IMR-90 (cell line): ENCODE measurements around the gene TRIM2. TPM values are rescaled to one million over a fixed set of nuclear protein-coding genes. Genes with fewer than 3 reads are reported as not detected.

Source experiments
- ATAC-seq: fragments of 200-7000 bp; cut with Tn5 transposase; 2 replicates; pipeline ENCODE4 v1.9.1; 2020; ENCODE audit warnings: low read depth, mild to moderate bottlenecking, moderate library complexity
- BruUV-seq: library from RNA; stranded (reverse); fragments of 400-500 nt; replicated peaks from 2 replicates; lab custom pipeline; 2021; lab: Mats Ljungman, UMichigan
- CTCF ChIA-PET: fragments of 300-600 bp; formaldehyde crosslinking; extraction: SDS; loops from one replicate; lab custom pipeline; 2021; ENCODE audit warnings: antibody characterized with exemption; lab: Yijun Ruan, JAX
- POLR2A ChIA-PET: fragments of 300-600 bp; sonication (Branson Sonifier 250); formaldehyde crosslinking; loops from one replicate; lab custom pipeline; 2022; ENCODE audit warnings: antibody characterized with exemption; ENCODE audit not compliant: unreplicated experiment; lab: Charles Lee
- DNase-seq: peaks from one replicate; pipeline ENCODE4 v3.0.0; 2013
- H2AFZ ChIP-seq: replicated peaks from 2 replicates; pipeline ENCODE3; 2013; ENCODE audit warnings: low read length, mild to moderate bottlenecking; ENCODE audit not compliant: poor library complexity
- H2AK5ac ChIP-seq: 2 replicates; pipeline ENCODE4 v1.6.1; 2013; ENCODE audit warnings: low read depth, low read length, inconsistent platforms
- H2AK9ac ChIP-seq: replicated peaks from 2 replicates; pipeline ENCODE3; 2013; ENCODE audit warnings: mild to moderate bottlenecking, low read depth, low read length, moderate library complexity; ENCODE audit not compliant: poor library complexity
- H2BK120ac ChIP-seq: 2 replicates; pipeline ENCODE4 v1.6.1; 2013; ENCODE audit warnings: low read depth, low read length, inconsistent platforms
- H2BK15ac ChIP-seq: 3 replicates; pipeline ENCODE4 v1.6.1; 2013; ENCODE audit warnings: low read depth, low read length, inconsistent platforms
- H2BK20ac ChIP-seq: 2 replicates; pipeline ENCODE4 v1.6.1; 2013; ENCODE audit warnings: low read depth, mild to moderate bottlenecking, inconsistent platforms, low read length, moderate library complexity
- H2BK5ac ChIP-seq: 2 replicates; pipeline ENCODE4 v1.6.1; 2013; ENCODE audit warnings: mild to moderate bottlenecking, low read depth, low read length, inconsistent platforms; ENCODE audit not compliant: poor library complexity, severe bottlenecking
- H3K14ac ChIP-seq: replicated peaks from 2 replicates; pipeline ENCODE4 v1.6.1; 2013; ENCODE audit warnings: low read depth, low read length, inconsistent platforms
- H3K18ac ChIP-seq: 2 replicates; pipeline ENCODE4 v1.6.1; 2013; ENCODE audit warnings: low read depth, low read length, control low read depth
- H3K23ac ChIP-seq: 2 replicates; pipeline ENCODE4 v1.6.1; 2013; ENCODE audit warnings: low read depth, low read length, inconsistent platforms
- H3K27ac ChIP-seq: 2 replicates; pipeline ENCODE4 v1.5.1; 2013; ENCODE audit warnings: mild to moderate bottlenecking, control low read depth, low read length; ENCODE audit not compliant: insufficient read depth
- H3K27me3 ChIP-seq: 2 replicates; pipeline ENCODE4 v1.6.1; 2013; ENCODE audit warnings: low read length; ENCODE audit not compliant: control insufficient read depth, insufficient read depth
- H3K36me3 ChIP-seq: 2 replicates; pipeline ENCODE4 v1.6.1; 2013; ENCODE audit warnings: low read length, mixed read lengths; ENCODE audit not compliant: control insufficient read depth, insufficient read depth
- H3K4ac ChIP-seq: 2 replicates; pipeline ENCODE4 v1.6.1; 2013; ENCODE audit warnings: low read depth, low read length, inconsistent platforms
- H3K4me1 ChIP-seq: 2 replicates; pipeline ENCODE4 v1.6.1; 2013; ENCODE audit warnings: low read length, mixed read lengths; ENCODE audit not compliant: control insufficient read depth, insufficient read depth
- H3K4me2 ChIP-seq: 2 replicates; pipeline ENCODE4 v1.6.1; 2013; ENCODE audit warnings: low read depth, mild to moderate bottlenecking, control low read depth, low read length, moderate library complexity
- H3K4me3 ChIP-seq: 2 replicates; pipeline ENCODE4 v1.5.1; 2013; ENCODE audit warnings: low read depth, mild to moderate bottlenecking, control low read depth, low read length, moderate library complexity; ENCODE audit not compliant: insufficient read depth
- H3K56ac ChIP-seq: 2 replicates; pipeline ENCODE4 v1.6.1; 2013; ENCODE audit warnings: low read length, inconsistent platforms; ENCODE audit not compliant: insufficient read depth; ENCODE audit errors: extremely low read depth
- H3K79me1 ChIP-seq, 2 experiments: 2 replicates each; pipeline ENCODE4 v1.6.1; 2013; ENCODE audit warnings: low read length in 2 of 2, inconsistent platforms in 1 of 2, low read depth in 1 of 2
- H3K9ac ChIP-seq: 2 replicates; pipeline ENCODE4 v1.6.1; 2013; ENCODE audit warnings: low read depth, low read length, control low read depth
- H3K9me1 ChIP-seq: 2 replicates; pipeline ENCODE4 v1.6.1; 2013; ENCODE audit warnings: low read length, inconsistent platforms; ENCODE audit not compliant: insufficient read depth
- H3K9me3 ChIP-seq: 2 replicates; pipeline ENCODE4 v1.6.1; 2013; ENCODE audit warnings: low read length; ENCODE audit not compliant: control insufficient read depth, insufficient read depth
- H4K20me1 ChIP-seq: 2 replicates; pipeline ENCODE4 v1.6.1; 2013; ENCODE audit warnings: low read length, inconsistent platforms; ENCODE audit not compliant: insufficient read depth
- H4K5ac ChIP-seq: 2 replicates; pipeline ENCODE4 v1.6.1; 2013; ENCODE audit warnings: mild to moderate bottlenecking, low read depth, low read length, control low read depth
- H4K8ac ChIP-seq, 2 experiments: 2 replicates each; pipeline ENCODE4 v1.6.1; 2013; ENCODE audit warnings: low read depth in 2 of 2, low read length in 2 of 2, control low read depth in 1 of 2, inconsistent platforms in 1 of 2
- H4K91ac ChIP-seq: 2 replicates; pipeline ENCODE4 v1.6.1; 2013; ENCODE audit warnings: low read depth, low read length, inconsistent platforms; ENCODE audit not compliant: insufficient read depth
- BHLHE40 ChIP-seq: fragments of 150-350 bp; IDR thresholded peaks from 2 replicates; pipeline ENCODE4 v1.6.1; 2016; ENCODE audit warnings: mild to moderate bottlenecking, low read depth, low read length
- CHD1 ChIP-seq: IDR thresholded peaks from 2 replicates; pipeline ENCODE4 v1.6.1; 2012; ENCODE audit warnings: low read depth, low read length, improper control_type of control experiment
- MAFK ChIP-seq: IDR thresholded peaks from 2 replicates; pipeline ENCODE4 v1.6.1; 2012; ENCODE audit warnings: low read depth, low read length, improper control_type of control experiment
- MAZ ChIP-seq: IDR thresholded peaks from 2 replicates; pipeline ENCODE4 v1.6.1; 2012; ENCODE audit warnings: low read depth, mild to moderate bottlenecking, low read length, improper control_type of control experiment, moderate library complexity, borderline replicate concordance
- NFE2L2 ChIP-seq: fragments of 150-350 bp; IDR thresholded peaks from 2 replicates; pipeline ENCODE4 v1.6.1; 2016; ENCODE audit warnings: low read depth, mild to moderate bottlenecking, low read length
- RAD21 ChIP-seq: IDR thresholded peaks from 2 replicates; pipeline ENCODE4 v1.6.1; 2012; ENCODE audit warnings: low read length, improper control_type of control experiment
- RCOR1 ChIP-seq: IDR thresholded peaks from 2 replicates; pipeline ENCODE4 v1.6.1; 2012; ENCODE audit warnings: mild to moderate bottlenecking, low read length, improper control_type of control experiment; ENCODE audit not compliant: insufficient replicate concordance
- RFX5 ChIP-seq: IDR thresholded peaks from 2 replicates; pipeline ENCODE4 v1.8.0; 2012; ENCODE audit warnings: low read depth, mild to moderate bottlenecking, low read length, moderate library complexity
- SMC3 ChIP-seq: fragments of 150-350 bp; IDR thresholded peaks from 2 replicates; pipeline ENCODE4 v1.6.1; 2016; ENCODE audit warnings: low read depth, mild to moderate bottlenecking, antibody characterized with exemption, low read length, moderate library complexity
- dilution Hi-C: fragments of 300-500 bp; cut with HindIII; formaldehyde crosslinking; loops from one replicate; pipeline ENCODE4 v1.14.3; 2018; ENCODE audit warnings: low sequenced_read_pairs; ENCODE audit not compliant: unreplicated experiment
- in situ Hi-C: fragments of 300-500 bp; cut with MboI; formaldehyde crosslinking; loops from 3 replicates; pipeline ENCODE4 v1.14.3; 2019; ENCODE audit warnings: low sequenced_read_pairs, inconsistent platforms, mixed read lengths
- intact Hi-C: fragments of 100-400 bp; cut with micrococcal nuclease; formaldehyde crosslinking; loops from 2 replicates; pipeline ENCODE4 v1.10.0; 2022
- polyA plus RNA-seq, 3 experiments: library from polyadenylated mRNA; depleted of rRNA; stranded (reverse); fragments of >200 nt; gene quantifications; 2 replicates each; pipeline ENCODE4 v1.2.3, GENCODE V29; 2012; ENCODE audit warnings: low replicate concordance in 1 of 3
- total RNA-seq: library from RNA; depleted of rRNA; stranded (reverse); fragments of >200 nt; gene quantifications from 2 replicates; pipeline ENCODE4 v1.2.3, GENCODE V29; 2012
- TF ChIP-seq, protein P1 (sequence below): fragments of 150-350 bp; IDR thresholded peaks from 2 replicates; pipeline ENCODE4 v1.6.1; 2016; ENCODE audit warnings: low read depth, mild to moderate bottlenecking, low read length, moderate library complexity, borderline replicate concordance

Gene TRIM2
- total and polyA plus RNA-seq, 2 of the 4 experiments (the other 2 are of a cell fraction): 16.0 to 64.2 TPM

DNA sequence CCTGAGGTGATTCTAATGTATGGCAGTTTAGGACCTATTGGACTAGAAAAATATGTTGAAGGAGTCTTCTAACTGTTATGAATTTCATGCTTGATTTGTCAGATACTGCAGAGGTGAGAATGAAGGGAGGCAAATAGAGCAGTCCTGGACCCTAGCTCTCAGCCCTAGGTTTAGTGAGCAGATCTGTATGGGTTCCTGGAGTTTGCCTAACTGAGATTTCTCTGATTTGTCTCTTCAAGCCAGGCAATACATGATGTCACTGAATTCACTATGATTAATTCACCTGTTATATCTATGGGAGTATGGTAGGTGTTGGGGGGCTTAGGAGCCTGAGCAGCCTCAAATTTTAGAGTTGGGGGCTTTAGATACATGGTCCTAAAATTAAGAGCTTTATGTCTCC, 142.9 kb downstream of the TRIM2 start:
- POLR2A ChIA-PET: no interaction called here
- in situ Hi-C loops: loop anchor here (5.0 kb wide), 1 partner anchor 225 kb away; no protein-coding TSS in a partner anchor

More for the DNA sequence above, 142.9 kb downstream of the TRIM2 start:
- no peak overlapping the region for H2AK9ac ChIP-seq
- H3K4me3 ChIP-seq: no peak overlapping the region
- no TSS peak for BruUV-seq
- H3K27me3 ChIP-seq: no peaks in the 10 kb centered on the region
- H2AK5ac ChIP-seq: no peak overlapping the region
- no peak overlapping the region; the same call in 1 of the 2 replicates for H2BK120ac ChIP-seq
- no peak overlapping the region for H2BK15ac ChIP-seq
- DNase-seq: no peak
- H3K14ac ChIP-seq: no peak overlapping the region
- H3K18ac ChIP-seq: no peak overlapping the region
- dilution Hi-C loops (no loop called here), intact Hi-C loops (loop anchor here (5.0 kb wide), 1 partner anchor 100 kb away; no protein-coding TSS in a partner anchor)
- no peak overlapping the region for H4K8ac ChIP-seq
- H4K5ac ChIP-seq: no peak overlapping the region
- TF ChIP-seq MAFK (no peak), NFE2L2 (no peak), BHLHE40 (no peak), MAZ (no peak), CHD1 (no peak), SMC3 (no peak), RCOR1 (no peak), RFX5 (no peak), RAD21 (no peak)
- TF ChIP-seq, protein P1, sequence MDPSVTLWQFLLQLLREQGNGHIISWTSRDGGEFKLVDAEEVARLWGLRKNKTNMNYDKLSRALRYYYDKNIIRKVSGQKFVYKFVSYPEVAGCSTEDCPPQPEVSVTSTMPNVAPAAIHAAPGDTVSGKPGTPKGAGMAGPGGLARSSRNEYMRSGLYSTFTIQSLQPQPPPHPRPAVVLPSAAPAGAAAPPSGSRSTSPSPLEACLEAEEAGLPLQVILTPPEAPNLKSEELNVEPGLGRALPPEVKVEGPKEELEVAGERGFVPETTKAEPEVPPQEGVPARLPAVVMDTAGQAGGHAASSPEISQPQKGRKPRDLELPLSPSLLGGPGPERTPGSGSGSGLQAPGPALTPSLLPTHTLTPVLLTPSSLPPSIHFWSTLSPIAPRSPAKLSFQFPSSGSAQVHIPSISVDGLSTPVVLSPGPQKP: no peak
- no peak overlapping the region for H3K9ac ChIP-seq
- no peak overlapping the region for H3K4me2 ChIP-seq
- no peaks in the 10 kb centered on the region for H3K36me3 ChIP-seq
- H2AFZ ChIP-seq: no peak overlapping the region
- no peak overlapping the region for H3K27ac ChIP-seq
- no peak overlapping the region for H3K4ac ChIP-seq
- peaks cover 9 to 30% of the 10 kb centered on the region in 2 experiments; a peak in 3 of 4 replicates for H3K79me1 ChIP-seq
- H2BK5ac ChIP-seq: no peak overlapping the region
- CTCF ChIA-PET: interaction anchor here (0.5 to 2.3 kb wide), 5 partner anchors 12 to 253 kb away, joined by 3 to 11 read pairs (median 5); partner anchors contain the start of gene TMEM131L
- no peaks in the 10 kb centered on the region for H3K9me3 ChIP-seq
- H4K91ac ChIP-seq: no peak overlapping the region
- peak overlapping the region; percentile 48; the same call in 1 of the 2 replicates for H3K23ac ChIP-seq
- H4K20me1 ChIP-seq: no peaks in the 10 kb centered on the region
- ATAC-seq: no peak
- 0 out of 2 replicates have a peak, but pooled peaks cover 4% of the 10 kb centered on the region for H3K4me1 ChIP-seq
- peaks cover 9% of the 10 kb centered on the region for H3K9me1 ChIP-seq
- no peak overlapping the region for H3K56ac ChIP-seq
- H2BK20ac ChIP-seq: no peak overlapping the region
